ENCODE data around the gene FARS2.

The FARS2 gene

DNA sequence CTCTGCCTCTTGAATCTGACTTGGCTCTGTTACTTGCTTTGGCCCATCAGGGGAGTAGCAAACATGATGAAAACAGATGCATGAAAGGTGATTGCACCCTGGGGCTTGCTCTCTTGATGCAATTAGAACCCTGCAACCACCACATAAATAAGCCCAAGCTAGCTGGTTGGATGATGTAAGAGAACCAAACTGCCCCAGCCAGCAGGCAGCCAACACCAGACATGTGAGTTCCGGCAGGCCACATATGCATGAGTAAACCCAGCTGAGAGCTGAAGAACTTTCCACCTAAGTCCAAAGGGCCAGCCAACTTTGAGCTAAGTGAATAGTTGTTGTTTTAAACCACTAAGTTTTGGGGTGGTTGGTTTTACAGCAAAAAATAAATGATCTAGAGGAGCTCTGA, 268.4 kb downstream of the FARS2 start:
- peaks cover 7% of the 10 kb centered on the region for H3K4me1 ChIP-seq (ENCODE audit: insufficient read depth, low read length)
- no peaks in the 10 kb centered on the region for H3K27me3 ChIP-seq (ENCODE audit: insufficient read depth, low read length)
- no peaks in the 10 kb centered on the region for H3K36me3 ChIP-seq (ENCODE audit: insufficient read depth, low read length)
- H3K4me3 ChIP-seq (ENCODE audit: low read length) = no peak overlapping the region
- no peaks in the 10 kb centered on the region for H3K9me3 ChIP-seq (ENCODE audit: low read length)
- H2AFZ ChIP-seq (ENCODE audit: low read depth, low read length) = no peak overlapping the region

DNA sequence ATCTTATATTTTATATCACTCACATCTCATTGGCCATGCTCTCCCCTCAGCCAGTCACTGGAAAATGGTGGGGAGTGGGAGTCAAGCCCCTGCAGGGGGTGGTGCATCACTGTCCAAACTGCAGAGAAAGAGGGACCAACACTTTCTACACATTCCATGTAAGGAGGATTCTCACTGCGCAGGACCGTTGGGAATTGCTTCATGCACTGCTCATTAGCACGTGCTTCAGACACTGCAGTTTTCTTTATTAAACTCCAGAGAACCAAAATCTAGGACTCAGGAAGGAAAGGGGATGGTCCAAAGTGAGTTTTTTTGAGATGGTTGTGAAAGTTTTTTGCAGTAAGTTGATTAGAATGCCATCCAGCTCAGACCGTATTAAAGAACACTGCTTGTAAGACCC, 269.8 kb downstream of the FARS2 start:
- H3K4me1 ChIP-seq (ENCODE audit: insufficient read depth, low read length) = no peaks in the 10 kb centered on the region
- H3K9me3 ChIP-seq (ENCODE audit: low read length) = no peaks in the 10 kb centered on the region
- H3K4me3 ChIP-seq (ENCODE audit: low read length) = no peak overlapping the region
- no peaks in the 10 kb centered on the region for H3K36me3 ChIP-seq (ENCODE audit: insufficient read depth, low read length)
- no peak overlapping the region for H2AFZ ChIP-seq (ENCODE audit: low read depth, low read length)
- H3K27me3 ChIP-seq (ENCODE audit: insufficient read depth, low read length) = no peaks in the 10 kb centered on the region

DNA sequence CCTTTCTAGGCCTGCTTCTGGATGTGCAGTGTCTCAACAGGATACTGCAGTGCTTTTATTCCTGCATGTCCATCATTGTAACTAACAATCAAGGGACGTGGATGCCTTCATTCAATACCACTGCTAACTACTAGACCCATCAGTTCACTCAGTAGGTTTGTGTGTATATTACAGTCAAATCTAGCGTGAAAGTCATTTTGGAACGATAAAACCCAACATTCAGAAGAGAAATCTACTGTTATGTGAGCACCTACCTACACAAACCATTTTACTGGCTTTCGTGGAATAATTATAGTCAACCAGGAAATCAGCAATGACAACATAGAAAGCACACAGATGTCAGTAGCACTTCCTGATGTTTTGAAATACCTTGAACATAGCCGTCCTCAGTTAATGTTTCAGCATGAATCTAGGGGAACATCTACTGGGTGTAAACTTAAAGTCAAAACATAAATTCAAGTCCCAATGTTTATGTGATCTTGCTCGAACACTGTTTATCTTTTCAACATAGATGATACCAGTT, 270.6 kb downstream of the FARS2 start:
- Histone ChIP-seq H3K36me3 (ENCODE audit: insufficient read depth, low read length) (no peaks in the 10 kb centered on the region), H3K27me3 (ENCODE audit: insufficient read depth, low read length) (no peaks in the 10 kb centered on the region), H3K4me3 (ENCODE audit: low read length) (no peak overlapping the region), H2AFZ (ENCODE audit: low read depth, low read length) (no peak overlapping the region), H3K9me3 (ENCODE audit: low read length) (no peaks in the 10 kb centered on the region), H3K4me1 (ENCODE audit: insufficient read depth, low read length) (no peaks in the 10 kb centered on the region)

DNA sequence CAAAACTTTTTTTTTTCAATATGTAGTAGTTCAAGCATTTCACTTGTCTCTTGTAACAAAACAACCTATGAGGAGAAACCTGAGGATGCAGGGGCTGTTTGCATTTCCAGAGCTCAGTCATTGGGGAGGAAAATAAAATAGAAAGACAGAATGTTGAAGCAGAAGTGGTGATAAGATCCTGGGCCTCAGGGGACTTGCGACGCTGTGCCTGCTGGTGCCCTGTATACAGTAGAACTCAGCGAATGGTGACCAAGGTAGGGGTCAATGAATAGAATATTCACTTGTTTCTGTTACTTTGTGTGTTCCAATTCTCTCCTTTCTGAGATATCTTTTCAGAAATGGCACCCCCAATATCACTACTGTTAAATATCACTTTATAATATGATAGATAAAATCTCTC, 271.6 kb downstream of the FARS2 start:
- Histone ChIP-seq H3K36me3 (ENCODE audit: insufficient read depth, low read length) (no peaks in the 10 kb centered on the region), H3K9me3 (ENCODE audit: low read length) (no peaks in the 10 kb centered on the region), H3K27me3 (ENCODE audit: insufficient read depth, low read length) (no peaks in the 10 kb centered on the region), H3K4me3 (ENCODE audit: low read length) (no peak overlapping the region), H3K4me1 (ENCODE audit: insufficient read depth, low read length) (no peaks in the 10 kb centered on the region), H2AFZ (ENCODE audit: low read depth, low read length) (no peak overlapping the region)

DNA sequence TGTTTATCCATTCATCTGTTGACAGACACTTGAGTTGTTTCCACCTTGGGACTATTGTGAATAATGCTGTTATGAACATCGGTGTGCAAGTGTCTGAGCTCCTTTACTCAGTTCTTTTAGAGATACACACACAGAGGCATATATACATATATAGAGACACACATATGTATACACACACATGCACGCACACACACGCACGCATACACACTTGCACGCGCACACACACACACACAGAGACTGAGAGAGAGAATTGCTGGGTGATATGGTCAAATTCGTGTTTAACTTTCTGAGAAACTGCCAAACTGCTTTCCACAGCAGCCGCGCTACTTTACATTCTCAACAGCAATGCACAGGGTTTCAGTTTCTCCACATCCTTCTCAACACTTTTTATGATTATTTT, 273.3 kb downstream of the FARS2 start:
- no peaks in the 10 kb centered on the region for H3K36me3 ChIP-seq (ENCODE audit: insufficient read depth, low read length)
- H3K4me3 ChIP-seq (ENCODE audit: low read length) = no peak overlapping the region
- H3K27me3 ChIP-seq (ENCODE audit: insufficient read depth, low read length) = no peaks in the 10 kb centered on the region
- no peaks in the 10 kb centered on the region for H3K4me1 ChIP-seq (ENCODE audit: insufficient read depth, low read length)
- no peak overlapping the region for H2AFZ ChIP-seq (ENCODE audit: low read depth, low read length)
- no peaks in the 10 kb centered on the region for H3K9me3 ChIP-seq (ENCODE audit: low read length)

DNA sequence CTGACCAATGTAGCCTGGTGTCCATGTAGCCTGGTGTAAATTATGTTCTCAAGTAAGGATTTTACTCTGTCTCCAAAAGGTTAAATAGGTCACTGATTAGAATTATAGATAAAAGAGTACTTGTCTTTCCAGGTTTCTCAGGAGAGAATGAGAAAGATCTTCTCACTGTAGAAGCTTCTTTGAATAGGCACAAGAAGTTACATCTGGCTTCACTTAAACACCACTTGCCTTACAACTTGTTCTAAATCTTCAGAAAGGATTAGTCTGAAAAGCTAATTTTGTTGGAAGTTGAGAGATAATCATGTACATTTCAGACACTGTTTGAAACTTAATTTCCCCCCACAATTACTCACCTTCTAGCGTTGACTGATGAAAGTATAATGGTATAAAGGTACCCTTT, 275.3 kb downstream of the FARS2 start:
- Histone ChIP-seq H3K36me3 (ENCODE audit: insufficient read depth, low read length) (no peaks in the 10 kb centered on the region), H3K9me3 (ENCODE audit: low read length) (no peaks in the 10 kb centered on the region), H3K27me3 (ENCODE audit: insufficient read depth, low read length) (no peaks in the 10 kb centered on the region), H3K4me3 (ENCODE audit: low read length) (no peak overlapping the region), H3K4me1 (ENCODE audit: insufficient read depth, low read length) (peaks cover 6% of the 10 kb centered on the region), H2AFZ (ENCODE audit: low read depth, low read length) (no peak overlapping the region)

DNA sequence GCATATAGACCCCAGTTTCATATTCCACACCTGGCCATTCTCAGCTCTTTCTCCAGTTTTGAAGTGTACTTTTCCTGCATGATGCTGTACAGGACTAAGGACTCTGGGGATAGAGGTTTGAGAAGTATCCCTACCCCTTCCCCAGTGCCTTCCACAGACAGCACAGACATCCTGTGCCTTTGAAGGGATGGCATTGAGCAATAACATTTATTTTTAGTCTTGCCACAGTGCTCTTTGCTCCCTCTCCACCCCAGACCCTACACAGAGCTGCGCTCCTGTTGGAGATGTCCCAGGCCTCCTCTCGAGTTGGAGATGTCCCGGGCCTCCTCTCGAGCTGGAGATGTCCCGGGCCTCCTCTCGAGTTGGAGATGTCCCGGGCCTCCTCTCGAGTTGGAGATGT, 275.8 kb downstream of the FARS2 start:
- no peaks in the 10 kb centered on the region for H3K36me3 ChIP-seq (ENCODE audit: insufficient read depth, low read length)

DNA sequence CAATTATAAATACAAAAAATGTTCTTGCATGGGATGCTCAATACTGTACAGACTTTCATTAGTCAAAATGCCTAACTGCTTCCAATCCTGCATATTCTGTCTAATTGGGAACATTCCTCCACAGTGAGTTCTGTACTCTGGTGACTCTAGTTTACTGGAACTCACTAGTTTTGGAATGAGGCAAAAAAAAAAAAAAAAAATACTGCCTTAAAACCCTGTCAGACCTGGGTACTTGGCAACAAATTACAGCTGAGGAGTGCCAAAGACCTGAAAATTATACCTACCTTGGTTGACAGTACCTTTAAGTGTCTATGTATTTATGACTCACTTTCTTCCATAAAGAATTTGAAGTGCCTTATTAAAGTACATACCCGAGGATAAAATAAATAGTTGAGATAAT, 276.7 kb downstream of the FARS2 start:
- Histone ChIP-seq H3K4me3 (ENCODE audit: low read length) (no peak overlapping the region), H3K4me1 (ENCODE audit: insufficient read depth, low read length) (peaks cover 14% of the 10 kb centered on the region), H3K9me3 (ENCODE audit: low read length) (no peaks in the 10 kb centered on the region), H2AFZ (ENCODE audit: low read depth, low read length) (no peak overlapping the region), H3K36me3 (ENCODE audit: insufficient read depth, low read length) (no peaks in the 10 kb centered on the region), H3K27me3 (ENCODE audit: insufficient read depth, low read length) (no peaks in the 10 kb centered on the region)

More for the DNA sequence above, 275.8 kb downstream of the FARS2 start:
- H3K9me3 ChIP-seq (ENCODE audit: low read length) = no peaks in the 10 kb centered on the region
- H3K27me3 ChIP-seq (ENCODE audit: insufficient read depth, low read length) = no peaks in the 10 kb centered on the region
- H3K4me3 ChIP-seq (ENCODE audit: low read length) = no peak overlapping the region
- no peak overlapping the region for H2AFZ ChIP-seq (ENCODE audit: low read depth, low read length)
- peaks cover 11% of the 10 kb centered on the region for H3K4me1 ChIP-seq (ENCODE audit: insufficient read depth, low read length)

DNA sequence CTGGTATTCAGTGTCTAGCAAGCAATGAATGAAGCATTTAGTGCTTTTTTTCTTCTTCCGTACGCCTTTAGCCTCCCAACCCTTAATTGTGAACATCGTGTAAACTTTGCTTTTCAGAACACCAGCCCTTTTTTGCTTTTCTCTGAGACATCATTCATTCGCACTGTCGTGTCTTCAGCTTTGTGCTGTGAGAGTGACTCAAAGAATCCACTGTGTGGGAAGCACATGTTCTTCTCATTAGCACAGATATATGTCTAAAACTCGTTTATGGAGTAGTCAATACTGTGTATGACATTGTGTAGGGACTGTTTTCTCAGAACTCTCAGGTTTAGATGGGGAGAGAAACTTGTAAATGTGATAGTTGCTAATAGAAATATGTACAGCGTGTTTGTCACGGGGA, 279.1 kb downstream of the FARS2 start:
- Histone ChIP-seq H3K9me3 (ENCODE audit: low read length) (no peaks in the 10 kb centered on the region), H3K27me3 (ENCODE audit: insufficient read depth, low read length) (no peaks in the 10 kb centered on the region), H3K36me3 (ENCODE audit: insufficient read depth, low read length) (no peaks in the 10 kb centered on the region), H2AFZ (ENCODE audit: low read depth, low read length) (no peak overlapping the region), H3K4me1 (ENCODE audit: insufficient read depth, low read length) (peaks cover 14% of the 10 kb centered on the region), H3K4me3 (ENCODE audit: low read length) (no peak overlapping the region)

DNA sequence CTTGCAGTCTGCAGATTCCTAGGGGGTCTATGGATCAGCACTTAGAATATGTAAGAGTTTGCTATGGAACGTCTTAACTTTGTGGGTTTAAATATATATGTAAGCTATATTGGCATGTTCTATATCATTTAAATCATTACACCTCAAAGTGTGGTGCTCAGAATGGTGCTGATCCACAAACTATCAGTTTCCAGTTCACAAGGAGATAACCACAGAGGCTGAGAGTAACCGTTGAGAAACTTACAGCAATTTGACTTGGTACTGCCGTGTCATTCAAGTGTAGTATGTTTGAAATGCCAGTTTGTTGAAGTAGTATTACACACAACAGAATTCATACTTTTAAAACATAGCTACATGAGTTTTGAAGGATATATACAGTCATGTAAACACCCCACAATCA, 279.7 kb downstream of the FARS2 start:
- Histone ChIP-seq H3K4me1 (ENCODE audit: insufficient read depth, low read length) (peaks cover 14% of the 10 kb centered on the region), H3K4me3 (ENCODE audit: low read length) (no peak overlapping the region), H2AFZ (ENCODE audit: low read depth, low read length) (no peak overlapping the region), H3K9me3 (ENCODE audit: low read length) (no peaks in the 10 kb centered on the region), H3K27me3 (ENCODE audit: insufficient read depth, low read length) (no peaks in the 10 kb centered on the region), H3K36me3 (ENCODE audit: insufficient read depth, low read length) (no peaks in the 10 kb centered on the region)

DNA sequence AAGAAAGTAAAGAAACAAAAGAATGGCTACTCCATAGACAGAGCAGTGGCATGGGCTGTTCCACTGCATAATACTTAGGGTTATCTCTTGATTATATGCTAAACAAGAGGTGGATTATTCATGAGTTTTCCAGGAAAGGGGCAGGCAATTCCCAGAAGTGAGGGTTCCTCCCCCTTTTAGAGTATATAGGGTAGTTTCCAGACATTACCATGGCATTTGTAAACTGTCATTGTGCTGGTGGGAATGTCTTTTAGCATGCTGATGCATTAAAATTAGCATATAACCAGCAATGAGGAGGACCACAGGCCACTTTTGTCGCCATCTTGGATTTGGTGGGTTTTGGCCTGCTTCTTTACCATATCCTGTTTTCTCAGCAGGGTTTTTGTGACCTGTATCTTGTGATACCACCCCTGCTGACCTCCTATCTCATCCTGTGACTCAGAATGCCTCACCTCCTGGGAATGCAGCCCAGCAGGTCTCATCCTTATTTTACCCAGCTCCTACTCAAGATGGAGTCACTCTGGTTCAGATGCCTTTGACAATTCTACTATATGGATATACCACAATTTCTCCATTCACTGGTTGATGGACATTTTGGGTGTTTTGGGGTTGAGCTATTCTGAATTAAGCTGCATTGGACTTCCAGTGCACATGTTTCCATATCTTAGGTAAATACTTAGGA, 280.6 kb downstream of the FARS2 start:
- H3K4me3 ChIP-seq (ENCODE audit: low read length) = no peak overlapping the region
- peaks cover 14% of the 10 kb centered on the region for H3K4me1 ChIP-seq (ENCODE audit: insufficient read depth, low read length)
- H2AFZ ChIP-seq (ENCODE audit: low read depth, low read length) = no peak overlapping the region

DNA sequence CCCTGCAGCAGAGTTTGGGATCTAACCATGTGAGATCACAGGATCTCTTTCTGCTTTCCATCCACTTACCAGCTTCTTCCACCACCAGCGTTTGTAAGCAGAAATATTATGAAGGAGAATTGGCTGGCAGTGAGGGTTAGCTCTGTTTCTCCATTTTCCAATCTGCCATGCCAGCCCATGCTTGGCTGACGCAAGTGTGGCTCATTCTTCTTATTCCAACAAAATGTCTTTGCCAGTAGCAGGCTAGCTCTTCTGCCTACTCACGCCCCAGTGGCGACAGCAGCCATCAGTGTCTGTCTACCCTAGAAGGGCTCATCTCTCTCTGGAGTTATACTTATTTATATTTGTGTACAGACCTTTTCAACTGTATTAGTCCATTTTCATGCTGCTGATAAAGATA, 286.2 kb downstream of the FARS2 start:
- no peak overlapping the region for H2AFZ ChIP-seq (ENCODE audit: low read depth, low read length)
- H3K4me3 ChIP-seq (ENCODE audit: low read length) = no peak overlapping the region
- H3K36me3 ChIP-seq (ENCODE audit: insufficient read depth, low read length) = no peaks in the 10 kb centered on the region
- no peaks in the 10 kb centered on the region for H3K4me1 ChIP-seq (ENCODE audit: insufficient read depth, low read length)
- no peaks in the 10 kb centered on the region for H3K27me3 ChIP-seq (ENCODE audit: insufficient read depth, low read length)
- peaks cover 12% of the 10 kb centered on the region for H3K9me3 ChIP-seq (ENCODE audit: low read length)

More for the DNA sequence above, 280.6 kb downstream of the FARS2 start:
- Histone ChIP-seq H3K36me3 (ENCODE audit: insufficient read depth, low read length) (no peaks in the 10 kb centered on the region), H3K27me3 (ENCODE audit: insufficient read depth, low read length) (no peaks in the 10 kb centered on the region), H3K9me3 (ENCODE audit: low read length) (no peaks in the 10 kb centered on the region)

DNA sequence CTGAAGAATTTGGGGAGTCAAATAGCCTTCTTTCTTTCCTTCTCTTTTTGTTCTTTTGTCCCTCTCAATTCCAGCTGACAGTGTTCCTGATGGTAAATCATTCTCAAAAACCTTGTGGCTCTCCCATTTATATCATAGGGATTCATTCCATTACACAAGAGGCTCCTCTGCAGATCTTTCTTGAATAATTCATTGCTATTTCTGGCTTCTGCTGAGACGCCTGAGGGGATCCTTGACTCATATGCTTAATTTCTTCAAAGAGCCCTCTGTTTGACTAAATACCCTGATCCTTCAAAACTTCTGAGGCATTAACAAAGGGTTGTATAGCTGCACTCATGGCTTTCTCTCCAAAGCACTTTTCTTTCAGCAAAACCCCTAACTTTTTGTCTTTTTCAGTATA, 289.3 kb downstream of the FARS2 start:
- H3K27me3 ChIP-seq (ENCODE audit: insufficient read depth, low read length) = no peaks in the 10 kb centered on the region
- H2AFZ ChIP-seq (ENCODE audit: low read depth, low read length) = no peak overlapping the region
- H3K4me1 ChIP-seq (ENCODE audit: insufficient read depth, low read length) = peaks cover 6% of the 10 kb centered on the region
- H3K4me3 ChIP-seq (ENCODE audit: low read length) = no peak overlapping the region
- H3K36me3 ChIP-seq (ENCODE audit: insufficient read depth, low read length) = no peaks in the 10 kb centered on the region
- peaks cover 12% of the 10 kb centered on the region for H3K9me3 ChIP-seq (ENCODE audit: low read length)

DNA sequence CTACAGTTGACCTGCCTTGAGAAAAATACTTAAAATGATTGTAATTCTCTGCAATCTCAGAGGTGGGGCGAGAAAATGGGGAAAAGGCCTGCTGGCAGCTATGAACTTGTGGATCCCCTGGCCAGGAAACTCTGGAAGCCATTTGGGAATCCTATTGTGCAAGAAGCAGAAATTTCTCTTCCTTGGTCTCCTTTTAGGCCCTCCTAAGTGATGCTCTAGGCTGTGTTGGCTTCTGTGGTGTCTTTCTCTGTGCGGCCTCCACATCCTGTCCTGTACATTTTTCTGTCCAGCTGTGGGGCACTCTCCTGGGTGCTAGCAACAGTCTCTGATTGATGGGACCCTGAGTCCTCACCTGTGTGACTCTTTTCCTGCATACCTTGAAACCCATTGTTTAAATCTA, 290.9 kb downstream of the FARS2 start:
- Histone ChIP-seq H3K27me3 (ENCODE audit: insufficient read depth, low read length) (no peaks in the 10 kb centered on the region), H3K4me1 (ENCODE audit: insufficient read depth, low read length) (peaks cover 6% of the 10 kb centered on the region), H2AFZ (ENCODE audit: low read depth, low read length) (no peak overlapping the region), H3K9me3 (ENCODE audit: low read length) (peaks cover 12% of the 10 kb centered on the region), H3K36me3 (ENCODE audit: insufficient read depth, low read length) (no peaks in the 10 kb centered on the region), H3K4me3 (ENCODE audit: low read length) (no peak overlapping the region)

Data from neuron (in vitro differentiated cells).